ENCODE measurements around the gene GIGYF2.

The GIGYF2 gene

GRCh38 chr2:232885264-232885961 is 188.3 kb downstream of the GIGYF2 start:
- Histone ChIP-seq H3K4me3 (ENCODE audit: low read depth in 1 of 2, low read length in 2 of 2) (no peak overlapping the region), H2AFZ (ENCODE audit: low read depth, low read length) (no peak overlapping the region), H3K27me3 (ENCODE audit: insufficient read depth, low read length, poor library complexity) (no peaks in the 10 kb centered on the region), H3K36me3 (ENCODE audit: insufficient read depth, low read length) (no peaks in the 10 kb centered on the region), H3K9ac (ENCODE audit: low read depth, low read length) (no peak overlapping the region), H3K4me1 (ENCODE audit: insufficient read depth, low read length) (no peaks in the 10 kb centered on the region), H4K20me1 (ENCODE audit: insufficient read depth, low read length) (peaks cover 2% of the 10 kb centered on the region; the same call in 1 of the 2 replicates), H3K4me2 (ENCODE audit: insufficient read depth, low read length) (no peak overlapping the region), H3K9me3 (ENCODE audit: insufficient read depth, low read length, severe bottlenecking) (no peaks in the 10 kb centered on the region), H3K79me2 (ENCODE audit: insufficient read depth, low read length) (no peaks in the 10 kb centered on the region), H3K27ac (ENCODE audit: low read length) (no peak overlapping the region)
- TF ChIP-seq CTCF (IDR thresholded peaks at IDR 0.05; ENCODE audit: borderline replicate concordance, extremely low read depth, low read length, poor library complexity, severe bottlenecking) (no peak), EZH2 (IDR thresholded peaks at IDR 0.05; ENCODE audit: borderline replicate concordance, low read depth, low read length, severe bottlenecking) (no peak)
- DNase-seq (no peak), ATAC-seq (ENCODE audit: insufficient read depth, low read depth) (no peak)

GRCh38 chr2:232886176-232886575 is 189.0 kb downstream of the GIGYF2 start:
- DNase-seq = no peak
- no peak for ATAC-seq (ENCODE audit: insufficient read depth, low read depth)
- no peak overlapping the region for H3K9ac ChIP-seq (ENCODE audit: low read depth, low read length)
- H3K4me3 ChIP-seq (ENCODE audit: low read depth in 1 of 2, low read length in 2 of 2) = no peak overlapping the region
- no peak overlapping the region for H3K4me2 ChIP-seq (ENCODE audit: insufficient read depth, low read length)
- TF ChIP-seq CTCF (IDR thresholded peaks at IDR 0.05; ENCODE audit: borderline replicate concordance, extremely low read depth, low read length, poor library complexity, severe bottlenecking) (no peak), EZH2 (IDR thresholded peaks at IDR 0.05; ENCODE audit: borderline replicate concordance, low read depth, low read length, severe bottlenecking) (no peak)
- H3K27ac ChIP-seq (ENCODE audit: low read length) = no peak overlapping the region
- H2AFZ ChIP-seq (ENCODE audit: low read depth, low read length) = no peak overlapping the region
- H3K27me3 ChIP-seq (ENCODE audit: insufficient read depth, low read length, poor library complexity) = no peaks in the 10 kb centered on the region
- no peaks in the 10 kb centered on the region for H3K79me2 ChIP-seq (ENCODE audit: insufficient read depth, low read length)
- H3K4me1 ChIP-seq (ENCODE audit: insufficient read depth, low read length) = no peaks in the 10 kb centered on the region
- H3K9me3 ChIP-seq (ENCODE audit: insufficient read depth, low read length, severe bottlenecking) = no peaks in the 10 kb centered on the region
- no peaks in the 10 kb centered on the region for H3K36me3 ChIP-seq (ENCODE audit: insufficient read depth, low read length)
- H4K20me1 ChIP-seq (ENCODE audit: insufficient read depth, low read length) = peaks cover 2% of the 10 kb centered on the region; the same call in 1 of the 2 replicates

GRCh38 chr2:232886632-232887031 is 189.5 kb downstream of the GIGYF2 start:
- Histone ChIP-seq H4K20me1 (ENCODE audit: insufficient read depth, low read length) (peaks cover 2% of the 10 kb centered on the region; the same call in 1 of the 2 replicates), H2AFZ (ENCODE audit: low read depth, low read length) (no peak overlapping the region), H3K4me1 (ENCODE audit: insufficient read depth, low read length) (no peaks in the 10 kb centered on the region), H3K79me2 (ENCODE audit: insufficient read depth, low read length) (no peaks in the 10 kb centered on the region), H3K36me3 (ENCODE audit: insufficient read depth, low read length) (no peaks in the 10 kb centered on the region), H3K27ac (ENCODE audit: low read length) (no peak overlapping the region), H3K9ac (ENCODE audit: low read depth, low read length) (no peak overlapping the region), H3K27me3 (ENCODE audit: insufficient read depth, low read length, poor library complexity) (no peaks in the 10 kb centered on the region), H3K4me2 (ENCODE audit: insufficient read depth, low read length) (no peak overlapping the region), H3K4me3 (ENCODE audit: low read depth in 1 of 2, low read length in 2 of 2) (no peak overlapping the region), H3K9me3 (ENCODE audit: insufficient read depth, low read length, severe bottlenecking) (no peaks in the 10 kb centered on the region)
- DNase-seq (no peak), ATAC-seq (ENCODE audit: insufficient read depth, low read depth) (no peak)
- TF ChIP-seq CTCF (IDR thresholded peaks at IDR 0.05; ENCODE audit: borderline replicate concordance, extremely low read depth, low read length, poor library complexity, severe bottlenecking) (no peak), EZH2 (IDR thresholded peaks at IDR 0.05; ENCODE audit: borderline replicate concordance, low read depth, low read length, severe bottlenecking) (no peak)
